LNCaP clone FGC (cell line): ENCODE results near the gene PLEKHM3.

Experiments
- DNase-seq: peaks from one replicate; pipeline ENCODE4 v3.0.0-alpha.2; 2011; ENCODE audit warnings: low read depth
- H3K4me3 ChIP-seq: 2 replicates; pipeline ENCODE4 v1.5.1; 2011; ENCODE audit warnings: mild to moderate bottlenecking, low read depth, low read length, control low read depth
- TF ChIP-seq, protein P1 (sequence below): IDR thresholded peaks from 2 replicates; pipeline ENCODE4 v1.5.1; 2012; ENCODE audit warnings: mild to moderate bottlenecking; ENCODE audit not compliant: control insufficient read depth, insufficient read depth; ENCODE audit errors: extremely low read depth

PLEKHM3 gene

DNA sequence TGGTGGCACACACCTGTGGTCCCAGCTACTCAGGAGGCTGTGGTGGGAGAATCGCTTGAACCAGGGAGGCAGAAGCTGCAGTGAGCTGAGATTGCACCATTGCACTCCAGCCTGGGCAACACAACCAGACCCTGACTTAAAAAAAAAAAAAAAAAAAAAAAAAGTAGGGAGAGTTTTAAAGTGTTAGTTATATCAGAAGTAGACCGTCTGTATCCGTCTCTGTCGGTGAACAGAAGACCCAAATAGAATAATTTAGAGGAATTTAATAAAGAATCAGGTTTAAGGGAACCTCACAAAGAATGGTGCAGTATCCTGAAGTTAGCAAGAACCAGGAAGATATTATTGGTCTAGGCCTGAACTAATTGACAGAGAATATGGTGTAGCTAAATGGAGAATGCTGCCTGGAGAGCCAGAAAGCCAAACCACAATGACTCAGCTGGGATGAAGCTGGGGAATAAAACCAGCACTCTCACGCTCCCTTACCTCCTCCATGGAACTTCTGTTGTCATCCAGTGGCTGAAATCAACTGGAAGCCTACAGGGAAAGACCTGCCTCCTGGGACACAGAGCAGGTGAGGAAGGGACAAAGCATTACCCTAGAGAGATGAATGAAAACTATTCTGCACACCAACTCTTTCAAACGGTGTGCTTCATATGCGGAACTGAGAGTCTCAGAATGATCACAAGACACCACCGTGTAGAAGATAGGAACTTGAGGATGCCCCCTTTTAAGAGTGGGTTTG, 39.1 kb upstream of the PLEKHM3 start:
- TF ChIP-seq, protein P1, sequence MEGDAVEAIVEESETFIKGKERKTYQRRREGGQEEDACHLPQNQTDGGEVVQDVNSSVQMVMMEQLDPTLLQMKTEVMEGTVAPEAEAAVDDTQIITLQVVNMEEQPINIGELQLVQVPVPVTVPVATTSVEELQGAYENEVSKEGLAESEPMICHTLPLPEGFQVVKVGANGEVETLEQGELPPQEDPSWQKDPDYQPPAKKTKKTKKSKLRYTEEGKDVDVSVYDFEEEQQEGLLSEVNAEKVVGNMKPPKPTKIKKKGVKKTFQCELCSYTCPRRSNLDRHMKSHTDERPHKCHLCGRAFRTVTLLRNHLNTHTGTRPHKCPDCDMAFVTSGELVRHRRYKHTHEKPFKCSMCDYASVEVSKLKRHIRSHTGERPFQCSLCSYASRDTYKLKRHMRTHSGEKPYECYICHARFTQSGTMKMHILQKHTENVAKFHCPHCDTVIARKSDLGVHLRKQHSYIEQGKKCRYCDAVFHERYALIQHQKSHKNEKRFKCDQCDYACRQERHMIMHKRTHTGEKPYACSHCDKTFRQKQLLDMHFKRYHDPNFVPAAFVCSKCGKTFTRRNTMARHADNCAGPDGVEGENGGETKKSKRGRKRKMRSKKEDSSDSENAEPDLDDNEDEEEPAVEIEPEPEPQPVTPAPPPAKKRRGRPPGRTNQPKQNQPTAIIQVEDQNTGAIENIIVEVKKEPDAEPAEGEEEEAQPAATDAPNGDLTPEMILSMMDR = no peak
- DNase-seq = no peak

GRCh38 chr2:208062961-208063360, 37.6 kb upstream of the PLEKHM3 start:
- DNase-seq = no peak
- H3K4me3 ChIP-seq = no peak overlapping the region
- TF ChIP-seq, protein P1 = no peak

More for the DNA sequence above, 39.1 kb upstream of the PLEKHM3 start:
- no peak overlapping the region for H3K4me3 ChIP-seq

GRCh38 chr2:208062113-208062512, 36.8 kb upstream of the PLEKHM3 start:
- TF ChIP-seq, protein P1 = peak; percentile 42
- H3K4me3 ChIP-seq = no peak overlapping the region
- DNase-seq = no peak

DNA sequence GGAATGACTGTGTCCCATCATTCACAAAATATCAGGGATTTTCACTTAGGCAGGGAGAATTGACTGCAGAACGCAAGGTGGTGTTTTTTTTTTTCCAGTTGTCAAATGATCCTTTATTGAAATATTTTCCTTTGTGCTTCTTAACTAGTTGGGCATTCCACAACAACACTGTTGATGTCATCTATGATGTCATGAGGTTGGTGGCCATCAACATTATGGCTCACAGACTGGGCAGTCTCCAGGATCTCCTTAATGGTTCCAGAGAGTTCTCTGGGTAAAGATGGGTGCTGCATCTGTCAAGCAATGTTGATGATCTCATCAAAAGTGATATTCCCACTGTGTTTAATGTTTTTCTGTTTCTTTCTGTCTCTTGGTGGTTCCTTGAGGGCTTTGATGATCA, 31.8 kb upstream of the PLEKHM3 start:
- no peak for DNase-seq
- H3K4me3 ChIP-seq = no peak overlapping the region
- TF ChIP-seq, protein P1 = no peak

- TF ChIP-seq, protein P1 = no peak
- H3K4me3 ChIP-seq = no peak overlapping the region
- DNase-seq = no peak
Observed at GRCh38 chr2:208049441-208049840, 24.1 kb upstream of the PLEKHM3 start.

DNA sequence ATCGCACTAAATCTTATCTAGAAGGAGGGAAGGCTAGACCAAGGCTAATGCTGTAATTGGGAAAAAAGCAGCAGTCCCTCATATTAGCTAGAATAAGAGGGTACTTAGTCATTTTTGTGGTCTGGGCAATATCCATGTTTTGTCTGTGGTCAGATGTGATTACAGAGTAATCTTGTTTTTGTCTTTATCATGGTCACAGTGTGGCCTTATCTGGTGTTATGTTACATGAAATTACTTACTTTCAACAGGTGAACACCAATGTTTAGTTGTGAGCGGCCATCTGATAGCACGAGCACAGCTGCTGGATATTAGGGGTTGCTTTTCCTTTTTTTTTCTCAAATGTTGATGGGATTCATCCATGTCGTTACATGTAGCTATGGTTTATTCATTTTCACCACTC, 23.7 kb upstream of the PLEKHM3 start:
- no peak overlapping the region for H3K4me3 ChIP-seq
- TF ChIP-seq, protein P1 = no peak
- DNase-seq = no peak

DNA sequence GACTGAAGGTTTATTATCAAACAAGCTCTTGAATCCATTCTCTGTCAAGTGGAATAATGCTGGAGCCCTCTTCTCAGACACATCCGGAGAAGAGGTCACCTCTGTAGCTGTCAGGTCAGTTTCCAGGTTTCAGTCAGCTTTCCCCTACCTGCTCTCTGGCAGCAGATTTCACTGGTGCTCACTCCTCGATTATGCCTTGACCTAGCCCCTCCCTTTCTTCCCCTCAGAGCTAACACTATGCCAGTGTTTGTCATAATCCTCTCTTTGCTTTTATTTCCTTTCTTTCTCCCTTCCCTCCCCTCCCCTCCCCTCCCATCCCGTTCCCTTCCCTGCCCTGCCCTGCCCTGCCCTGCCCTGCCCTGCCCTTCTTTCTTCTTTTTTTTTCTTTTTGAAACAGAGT, 22.5 kb upstream of the PLEKHM3 start:
- H3K4me3 ChIP-seq = no peak overlapping the region
- no peak for DNase-seq
- TF ChIP-seq, protein P1 = no peak
